ENCODE data around the gene C16orf89. TPM values are rescaled to one million over a fixed set of nuclear protein-coding genes. Genes with fewer than 3 reads are reported as not detected.

The C16orf89 gene
- total RNA-seq, 1 experiment from 2014 or later = 0.49 TPM

GRCh38 chr16:4994719-4995434 is 70.9 kb downstream of the C16orf89 start:
- Histone ChIP-seq H3K9me3 (ENCODE audit: control insufficient read depth in 1 of 2, insufficient read depth in 1 of 2, low read depth in 1 of 2, low read length in 2 of 2) (no peaks in the 10 kb centered on the region), H2AFZ (ENCODE audit: low read depth, low read length, poor library complexity, severe bottlenecking) (no peak overlapping the region), H4K20me1 (ENCODE audit: insufficient read depth) (no peaks in the 10 kb centered on the region), H3K9ac (ENCODE audit: low read length) (no peak overlapping the region), H3K9me2 (ENCODE audit: insufficient read depth) (no peaks in the 10 kb centered on the region), H3K36me3 (ENCODE audit: control insufficient read depth in 1 of 2, insufficient read depth in 2 of 2, low read length in 2 of 2) (no peaks in the 10 kb centered on the region), H3K27ac (ENCODE audit: low read depth, low read length) (no peak overlapping the region), H3K4me2 (ENCODE audit: low read length) (no peak overlapping the region), H3K79me2 (ENCODE audit: insufficient read depth, low read length) (no peaks in the 10 kb centered on the region), H3K4me1 (ENCODE audit: control insufficient read depth in 1 of 2, insufficient read depth in 2 of 2, low read length in 2 of 2) (no peaks in the 10 kb centered on the region), H3K27me3 (ENCODE audit: insufficient read depth, low read length) (peaks cover 5% of the 10 kb centered on the region; the same call in 1 of the 2 replicates), H3K4me3 (replicated peaks in 1 of 2; ENCODE audit: low read depth in 1 of 2, low read length in 2 of 2) (no peak overlapping the region)
- no peak for TF ChIP-seq FOSL1 (IDR thresholded peaks at IDR 0.05; ENCODE audit: low read depth)
- TF ChIP-seq TCF7L2 (IDR thresholded peaks at IDR 0.05; ENCODE audit: borderline replicate concordance, extremely low read depth, insufficient read depth, insufficient read length) = no peak
- TF ChIP-seq ATF3 (IDR thresholded peaks at IDR 0.05) = no peak
- TF ChIP-seq JUND (IDR thresholded peaks at IDR 0.05) = no peak
- no peak for TF ChIP-seq YY1 (IDR thresholded peaks at IDR 0.05; ENCODE audit: extremely low read depth, insufficient replicate concordance, low read depth, low read length)
- no peak for TF ChIP-seq ZNF274 (IDR thresholded peaks at IDR 0.05; ENCODE audit: low read depth, low read length)
- TF ChIP-seq ELF1 (IDR thresholded peaks at IDR 0.05; ENCODE audit: borderline replicate concordance, low read depth) = no peak
- no peak for TF ChIP-seq CEBPB (IDR thresholded peaks at IDR 0.05; ENCODE audit: low read depth)
- TF ChIP-seq EZH2 (IDR thresholded peaks at IDR 0.05) = no peak
- TF ChIP-seq EZH2phosphoT487 (IDR thresholded peaks at IDR 0.05; ENCODE audit: borderline replicate concordance) = no peak
- no peak for TF ChIP-seq POLR2AphosphoS5 (IDR thresholded peaks at IDR 0.05; ENCODE audit: low read depth, low read length)
- TF ChIP-seq RAD21 (IDR thresholded peaks at IDR 0.05; ENCODE audit: low read depth) = no peak
- TF ChIP-seq CTCF (IDR thresholded peaks at IDR 0.05 in 2 of 3, conservative IDR thresholded peaks at IDR 0.05 in 1 of 3; ENCODE audit: borderline replicate concordance in 1 of 3, insufficient read depth in 1 of 3, low read depth in 2 of 3, low read length in 2 of 3) = no peak
- DNase-seq (ENCODE audit: low read depth, low spot score) (no peak), ATAC-seq (no peak)
- CTCF ChIA-PET = no interaction called here
- intact Hi-C loops (cut with micrococcal nuclease) = no loop called here
- no TSS peak for BruUV-seq (replicated peaks)
- RAD21 ChIA-PET (ENCODE audit: low non-redundant PET in 1 of 2, low total read pairs in 2 of 2, uncharacterized antibody in 2 of 2, unreplicated experiment in 2 of 2) = no interaction called here
- POLR2A ChIA-PET = no interaction called here

Other genes starting within 250 kb of the C16orf89 start
- 50.0 TPM for gene GLYR1, start 218.7 kb downstream of the C16orf89 start, total RNA-seq (2021; ENCODE audit: unreplicated experiment)
- 31.9 TPM for gene UBN1, start 218.5 kb downstream of the C16orf89 start, total RNA-seq (2021; ENCODE audit: unreplicated experiment)
- gene PPL, start 128.8 kb downstream of the C16orf89 start, total RNA-seq (2021; ENCODE audit: unreplicated experiment) = 56.4 TPM
- gene SEC14L5, start 107.6 kb downstream of the C16orf89 start, total RNA-seq (2021; ENCODE audit: unreplicated experiment) = 0.27 TPM
- 17.5 TPM for gene NAGPA, start 32.0 kb downstream of the C16orf89 start, total RNA-seq (2021; ENCODE audit: unreplicated experiment)
- 27.1 TPM for gene ALG1, start 5.9 kb upstream of the C16orf89 start, total RNA-seq (2021; ENCODE audit: unreplicated experiment)
- 25.6 TPM for gene EEF2KMT, start 31.8 kb upstream of the C16orf89 start, total RNA-seq (2021; ENCODE audit: unreplicated experiment)